Endothelial cell of umbilical vein (primary cell): ENCODE data around the gene C22orf23. TPM values are rescaled to one million over a fixed set of nuclear protein-coding genes. Genes with fewer than 3 reads are reported as not detected.

Source experiments
- BruUV-seq: library from RNA; stranded (reverse); fragments of 400-500 nt; replicated peaks from 2 replicates; lab custom pipeline; 2021; lab: Mats Ljungman, UMichigan
- CTCF ChIA-PET: fragments of 300-600, 350-600 bp; sonication (Branson Sonifier 250); formaldehyde crosslinking; loops from one replicate; lab custom pipeline; 2021; ENCODE audit warnings: antibody characterized with exemption, inconsistent platforms; lab: Charles Lee
- POLR2A ChIA-PET: fragments of 300-600, 350-600 bp; sonication (Branson Sonifier 250); formaldehyde crosslinking; loops from one replicate; lab custom pipeline; 2021; ENCODE audit warnings: antibody characterized with exemption, inconsistent platforms; lab: Charles Lee
- DNase-seq: peaks from one replicate; pipeline ENCODE4 v3.0.0-alpha.2; 2011; ENCODE audit warnings: low read depth, low spot score
- FAIRE-seq: peaks from 2 replicates; lab custom pipeline; 2011; peaks lifted over from hg19 to GRCh38; lab: Jason Lieb, UNC
- H2AFZ ChIP-seq: 2 replicates; pipeline ENCODE4 v1.6.0; 2012; ENCODE audit warnings: low read depth, low read length, control low read depth, inconsistent platforms
- H3K27ac ChIP-seq: 2 replicates; pipeline ENCODE4 v1.5.1; 2011; ENCODE audit warnings: low read depth, mild to moderate bottlenecking, control low read depth, low read length, moderate library complexity; ENCODE audit not compliant: insufficient read depth
- H3K27me3 ChIP-seq, 2 experiments: 2 replicates each; pipeline versions ENCODE4 v1.6.0 to v1.6.1; 2011; ENCODE audit warnings: low read length in 2 of 2, mixed read lengths in 1 of 2; ENCODE audit not compliant: control insufficient read depth in 2 of 2, insufficient read depth in 2 of 2
- H3K36me3 ChIP-seq, 2 experiments: 2 replicates in 1 of 2; 3 replicates in 1 of 2; pipeline ENCODE4 v1.5.1; 2011; ENCODE audit warnings: low read length in 2 of 2, mild to moderate bottlenecking in 1 of 2, moderate library complexity in 1 of 2; ENCODE audit not compliant: control insufficient read depth in 2 of 2, insufficient read depth in 2 of 2; ENCODE audit errors: extremely low read depth in 1 of 2
- H3K4me1 ChIP-seq: 3 replicates; pipeline ENCODE4 v1.5.1; 2011; ENCODE audit warnings: mild to moderate bottlenecking, low read length; ENCODE audit not compliant: control insufficient read depth, insufficient read depth; ENCODE audit errors: extremely low read depth
- H3K4me2 ChIP-seq: 2 replicates; pipeline ENCODE4 v1.6.1; 2011; ENCODE audit warnings: low read length, control low read depth, mixed read lengths; ENCODE audit not compliant: insufficient read depth
- H3K4me3 ChIP-seq, 3 experiments: fragments of 200-600 bp in 1 of 3; sonication (generic), shearing (Covaris generic) in 1 of 3; replicated peaks in 1 of 3; 2 replicates each; pipeline ENCODE4 v1.5.1; 2011 to 2016; ENCODE audit warnings: control low read depth in 3 of 3, low read length in 3 of 3, mild to moderate bottlenecking in 2 of 3, inconsistent platforms in 1 of 3, low read depth in 1 of 3, moderate library complexity in 1 of 3; ENCODE audit not compliant: insufficient read depth in 1 of 3
- H3K79me2 ChIP-seq: 2 replicates; pipeline ENCODE4 v1.6.0; 2012; ENCODE audit warnings: low read length, inconsistent platforms; ENCODE audit not compliant: control insufficient read depth, insufficient read depth
- H3K9ac ChIP-seq: replicated peaks from 2 replicates; pipeline ENCODE3; 2011; ENCODE audit warnings: low read length, control low read depth; ENCODE audit not compliant: insufficient read depth; ENCODE audit errors: extremely low read depth
- H3K9me1 ChIP-seq: replicated peaks from 3 replicates; pipeline ENCODE4 v1.6.0; 2011; ENCODE audit warnings: mild to moderate bottlenecking, low read length; ENCODE audit not compliant: control insufficient read depth, insufficient read depth; ENCODE audit errors: extremely low read depth
- H3K9me3 ChIP-seq: replicated peaks from 2 replicates; pipeline ENCODE4 v1.5.1; 2012; ENCODE audit warnings: low read length, inconsistent platforms; ENCODE audit not compliant: control insufficient read depth, insufficient read depth
- H4K20me1 ChIP-seq: replicated peaks from 2 replicates; pipeline ENCODE3; 2011; ENCODE audit warnings: mild to moderate bottlenecking, low read length; ENCODE audit not compliant: control insufficient read depth, insufficient read depth; ENCODE audit errors: extremely low read depth
- EZH2 ChIP-seq: IDR thresholded peaks from 2 replicates; pipeline ENCODE4 v1.6.1; 2012; ENCODE audit warnings: borderline replicate concordance, low read depth, mild to moderate bottlenecking, moderate library complexity, low read length, inconsistent platforms; ENCODE audit not compliant: severe bottlenecking
- FOS ChIP-seq: IDR thresholded peaks from 2 replicates; pipeline ENCODE4 v1.6.1; 2011; ENCODE audit warnings: mild to moderate bottlenecking, low read length, moderate library complexity, borderline replicate concordance; ENCODE audit not compliant: insufficient read depth
- GATA2 ChIP-seq: IDR thresholded peaks from 2 replicates; pipeline ENCODE4 v1.7.0; 2011; ENCODE audit warnings: low read depth, mild to moderate bottlenecking, moderate library complexity, mixed read lengths, low read length; ENCODE audit not compliant: insufficient read length, insufficient read depth
- JUN ChIP-seq: IDR thresholded peaks from 2 replicates; pipeline ENCODE4 v1.6.1; 2011; ENCODE audit warnings: borderline replicate concordance, low read depth; ENCODE audit not compliant: insufficient read length, insufficient read depth
- MYC ChIP-seq: IDR thresholded peaks from one replicate; pipeline ENCODE4 v1.6.1; 2011; ENCODE audit warnings: mild to moderate bottlenecking, low read depth, low read length
- POLR2A ChIP-seq: IDR thresholded peaks from 2 replicates; pipeline ENCODE4 v1.6.1; 2012; ENCODE audit warnings: low read depth, mild to moderate bottlenecking, control low read depth, low read length
- POLR2AphosphoS5 ChIP-seq: IDR thresholded peaks from 2 replicates; pipeline ENCODE4 v1.6.1; 2012; ENCODE audit warnings: low read depth, mild to moderate bottlenecking, control low read depth, low read length, moderate library complexity; ENCODE audit not compliant: insufficient read depth
- dilution Hi-C: fragments of 300-500 bp; cut with MboI; formaldehyde crosslinking; loops from one replicate; pipeline ENCODE4 v1.15.0; 2019; ENCODE audit warnings: low sequenced_read_pairs; ENCODE audit not compliant: extremely low pct_ligation_motif_present
- intact Hi-C: fragments of 100-400 bp; cut with micrococcal nuclease; formaldehyde crosslinking; loops from one replicate; pipeline ENCODE4 v1.10.0; 2022
- polyA plus RNA-seq, 4 experiments: library from polyadenylated mRNA; depleted of rRNA in 3 of 4; stranded (reverse) in 3 of 4; unstranded in 1 of 4; fragments of >200 nt; gene quantifications; 2 replicates each; pipeline versions ENCODE4 v1.2.1 to v1.2.3, GENCODE V29; 2011 to 2012; ENCODE audit warnings: missing spikeins in 1 of 4
- total RNA-seq: library from RNA; stranded (reverse); gene quantifications from 2 replicates; pipeline ENCODE4 v1.2.3, GENCODE V29; 2021
- TF ChIP-seq, protein P1 (sequence below), 2 donors: IDR thresholded peaks; 1 replicate in 1 of 2; 2 replicates in 1 of 2; pipeline ENCODE4 v1.5.1; 2011; ENCODE audit warnings: low read length in 2 of 2, mild to moderate bottlenecking in 2 of 2, moderate library complexity in 2 of 2, control low read depth in 1 of 2, inconsistent platforms in 1 of 2, low read depth in 1 of 2; ENCODE audit not compliant: insufficient read depth in 1 of 2; ENCODE audit errors: extremely low read depth in 1 of 2
- TF ChIP-seq, protein P2 (sequence below): IDR thresholded peaks from 2 replicates; pipeline ENCODE4 v1.6.1; 2011; ENCODE audit not compliant: insufficient read depth, insufficient read length

The C22orf23 gene
- total and polyA plus RNA-seq, 2 donors (not counting 3 experiments of a cell fraction or from before 2014, with no cell fraction given) = 0.23 to 0.44 TPM

DNA sequence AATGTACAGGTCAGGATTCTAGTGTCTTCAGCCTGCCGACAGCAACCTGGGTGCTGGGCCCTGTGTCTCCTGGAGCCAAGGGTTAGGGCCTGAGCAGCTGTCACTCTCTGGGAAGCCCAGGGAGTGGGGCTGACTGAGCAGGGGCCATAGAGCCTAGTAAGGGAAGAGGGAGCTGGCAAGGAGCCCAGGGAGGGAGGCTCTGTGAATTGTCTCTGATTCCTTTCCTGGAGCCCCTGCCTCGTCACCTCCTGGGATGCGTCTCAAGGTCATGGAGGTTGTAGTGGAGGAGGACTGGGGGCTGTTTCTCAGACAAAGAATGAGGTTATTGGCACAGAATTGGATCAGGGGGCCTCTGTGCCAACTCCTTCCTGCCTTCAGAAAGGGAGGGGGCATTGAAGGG lies 19.1 kb upstream of the C22orf23 start:
- dilution Hi-C loops (no loop called here), intact Hi-C loops (no loop called here)
- no peak for FAIRE-seq
- DNase-seq = no peak
- no TSS peak for BruUV-seq
- no peaks in the 10 kb centered on the region for H3K4me1 ChIP-seq
- no peak overlapping the region for H3K4me3 ChIP-seq
- TF ChIP-seq MYC = no peak
- TF ChIP-seq, protein P1, sequence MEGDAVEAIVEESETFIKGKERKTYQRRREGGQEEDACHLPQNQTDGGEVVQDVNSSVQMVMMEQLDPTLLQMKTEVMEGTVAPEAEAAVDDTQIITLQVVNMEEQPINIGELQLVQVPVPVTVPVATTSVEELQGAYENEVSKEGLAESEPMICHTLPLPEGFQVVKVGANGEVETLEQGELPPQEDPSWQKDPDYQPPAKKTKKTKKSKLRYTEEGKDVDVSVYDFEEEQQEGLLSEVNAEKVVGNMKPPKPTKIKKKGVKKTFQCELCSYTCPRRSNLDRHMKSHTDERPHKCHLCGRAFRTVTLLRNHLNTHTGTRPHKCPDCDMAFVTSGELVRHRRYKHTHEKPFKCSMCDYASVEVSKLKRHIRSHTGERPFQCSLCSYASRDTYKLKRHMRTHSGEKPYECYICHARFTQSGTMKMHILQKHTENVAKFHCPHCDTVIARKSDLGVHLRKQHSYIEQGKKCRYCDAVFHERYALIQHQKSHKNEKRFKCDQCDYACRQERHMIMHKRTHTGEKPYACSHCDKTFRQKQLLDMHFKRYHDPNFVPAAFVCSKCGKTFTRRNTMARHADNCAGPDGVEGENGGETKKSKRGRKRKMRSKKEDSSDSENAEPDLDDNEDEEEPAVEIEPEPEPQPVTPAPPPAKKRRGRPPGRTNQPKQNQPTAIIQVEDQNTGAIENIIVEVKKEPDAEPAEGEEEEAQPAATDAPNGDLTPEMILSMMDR (IDR thresholded peaks at IDR 0.05; ENCODE audit: extremely low read depth in 1 of 2, insufficient read depth in 1 of 2, low read depth in 1 of 2, low read length in 2 of 2) = no peak
- TF ChIP-seq, protein P2, sequence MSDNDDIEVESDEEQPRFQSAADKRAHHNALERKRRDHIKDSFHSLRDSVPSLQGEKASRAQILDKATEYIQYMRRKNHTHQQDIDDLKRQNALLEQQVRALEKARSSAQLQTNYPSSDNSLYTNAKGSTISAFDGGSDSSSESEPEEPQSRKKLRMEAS = no peak
- TF ChIP-seq FOS = no peak
- no peak for TF ChIP-seq POLR2AphosphoS5
- TF ChIP-seq POLR2A = no peak
- no peak for TF ChIP-seq JUN
- no peak for TF ChIP-seq EZH2
- TF ChIP-seq GATA2 = no peak
- no peak overlapping the region for H2AFZ ChIP-seq
- no peaks in the 10 kb centered on the region for H4K20me1 ChIP-seq
- no peaks in the 10 kb centered on the region for H3K79me2 ChIP-seq
- H3K9me1 ChIP-seq = no peaks in the 10 kb centered on the region
- no peaks in the 10 kb centered on the region for H3K27me3 ChIP-seq
- no peak overlapping the region for H3K27ac ChIP-seq
- no peaks in the 10 kb centered on the region for H3K9me3 ChIP-seq
- no peak overlapping the region for H3K4me2 ChIP-seq
- peaks cover 0 to 9% of the 10 kb centered on the region in 2 experiments for H3K36me3 ChIP-seq
- H3K9ac ChIP-seq = no peak overlapping the region
- CTCF ChIA-PET = interaction anchor here (0.8 to 1.8 kb wide), 3 partner anchors 9 to 155 kb away, joined by 3 to 4 read pairs (median 3); no protein-coding TSS in a partner anchor
- POLR2A ChIA-PET = no interaction called here
